PC-9 (cell line): Measurements from ENCODE around the gene BRSK2. TPM values are rescaled to one million over a fixed set of nuclear protein-coding genes. Genes with fewer than 3 reads are reported as not detected.

ENCODE experiments used
- BruUV-seq: library from RNA; stranded (reverse); fragments of 400-500 nt; replicated peaks from 2 replicates; lab custom pipeline; 2021; lab: Mats Ljungman, UMichigan
- CTCF ChIA-PET: fragments of 300-600 bp; sonication (Branson Sonifier 250); formaldehyde crosslinking; loops from one replicate; lab custom pipeline; 2022; ENCODE audit warnings: antibody characterized with exemption; lab: Charles Lee
- POLR2A ChIA-PET: fragments of 300-600 bp; sonication (Branson Sonifier 250); formaldehyde crosslinking; loops from one replicate; lab custom pipeline; 2022; ENCODE audit warnings: antibody characterized with exemption; ENCODE audit not compliant: unreplicated experiment; lab: Charles Lee
- DNase-seq, 2 experiments: peaks; one replicate each; pipeline versions ENCODE4 v3.0.0 to v3.0.0-alpha.2; 2015 to 2022; ENCODE audit warnings: mixed read lengths in 1 of 2
- H2AFZ ChIP-seq: fragments of 200-600 bp; sonication (generic); 2 replicates; pipeline ENCODE4 v1.8.1; 2017; ENCODE audit warnings: antibody characterized with exemption
- H3F3A ChIP-seq: fragments of 200-600 bp; sonication (generic); 2 replicates; pipeline ENCODE4 v1.8.1; 2017; ENCODE audit warnings: antibody characterized with exemption, mild to moderate bottlenecking, low read depth; ENCODE audit not compliant: insufficient read depth
- H3K27ac ChIP-seq: fragments of 200-600 bp; sonication (generic); 2 replicates; pipeline ENCODE4 v1.6.1; 2016; ENCODE audit warnings: mixed run types
- H3K27me3 ChIP-seq: fragments of 200-600 bp; sonication (generic); 2 replicates; pipeline ENCODE4 v1.6.1; 2016; ENCODE audit warnings: low read depth, mixed run types; ENCODE audit not compliant: insufficient read depth
- H3K36me3 ChIP-seq: fragments of 200-600 bp; sonication (generic); 2 replicates; pipeline ENCODE4 v1.6.1; 2016; ENCODE audit warnings: low read depth, mixed run types
- H3K4me1 ChIP-seq: fragments of 200-600 bp; sonication (generic); replicated peaks from 2 replicates; pipeline ENCODE4 v1.6.1; 2016; ENCODE audit warnings: mixed run types; ENCODE audit not compliant: insufficient read depth
- H3K4me2 ChIP-seq: fragments of 200-600 bp; sonication (generic); 2 replicates; pipeline ENCODE4 v1.6.1; 2017; ENCODE audit warnings: mixed run types
- H3K4me3 ChIP-seq: fragments of 200-600 bp; sonication (generic); 2 replicates; pipeline ENCODE4 v1.6.1; 2016; ENCODE audit warnings: mixed run types
- H3K79me2 ChIP-seq: fragments of 200-600 bp; sonication (generic); 2 replicates; pipeline ENCODE4 v1.6.1; 2017; ENCODE audit warnings: low read depth, mixed run types
- H3K9me2 ChIP-seq: fragments of 200-600 bp; sonication (generic); 2 replicates; pipeline ENCODE4 v1.8.1; 2017; ENCODE audit warnings: mild to moderate bottlenecking; ENCODE audit not compliant: insufficient read depth
- H3K9me3 ChIP-seq: fragments of 200-600 bp; sonication (generic); 2 replicates; pipeline ENCODE4 v1.8.1; 2016; ENCODE audit warnings: low read depth; ENCODE audit not compliant: insufficient read depth
- H4K20me1 ChIP-seq: fragments of 200-600 bp; sonication (generic); 2 replicates; pipeline ENCODE4 v1.8.1; 2017; ENCODE audit not compliant: insufficient read depth
- EZH2 ChIP-seq: fragments of 200-600 bp; sonication (generic); IDR thresholded peaks from 2 replicates; pipeline ENCODE4 v1.8.0; 2017; ENCODE audit warnings: antibody characterized with exemption, low read depth
- intact Hi-C: fragments of 100-400 bp; cut with micrococcal nuclease; formaldehyde crosslinking; loops from one replicate; pipeline ENCODE4 v1.10.0; 2022; ENCODE audit not compliant: unreplicated experiment
- total RNA-seq: library from RNA; stranded (reverse); gene quantifications from 2 replicates; pipeline ENCODE4 v1.2.3, GENCODE V29; 2021
- TF ChIP-seq, protein P1 (sequence below): fragments of 200-600 bp; sonication (generic); conservative IDR thresholded peaks from 2 replicates; pipeline ENCODE4 v1.6.1; 2017; ENCODE audit warnings: mixed run types, antibody characterized with exemption, mild to moderate bottlenecking, moderate library complexity

Gene BRSK2
- total RNA-seq, 1 experiment from 2014 or later, result 2.9 TPM

DNA sequence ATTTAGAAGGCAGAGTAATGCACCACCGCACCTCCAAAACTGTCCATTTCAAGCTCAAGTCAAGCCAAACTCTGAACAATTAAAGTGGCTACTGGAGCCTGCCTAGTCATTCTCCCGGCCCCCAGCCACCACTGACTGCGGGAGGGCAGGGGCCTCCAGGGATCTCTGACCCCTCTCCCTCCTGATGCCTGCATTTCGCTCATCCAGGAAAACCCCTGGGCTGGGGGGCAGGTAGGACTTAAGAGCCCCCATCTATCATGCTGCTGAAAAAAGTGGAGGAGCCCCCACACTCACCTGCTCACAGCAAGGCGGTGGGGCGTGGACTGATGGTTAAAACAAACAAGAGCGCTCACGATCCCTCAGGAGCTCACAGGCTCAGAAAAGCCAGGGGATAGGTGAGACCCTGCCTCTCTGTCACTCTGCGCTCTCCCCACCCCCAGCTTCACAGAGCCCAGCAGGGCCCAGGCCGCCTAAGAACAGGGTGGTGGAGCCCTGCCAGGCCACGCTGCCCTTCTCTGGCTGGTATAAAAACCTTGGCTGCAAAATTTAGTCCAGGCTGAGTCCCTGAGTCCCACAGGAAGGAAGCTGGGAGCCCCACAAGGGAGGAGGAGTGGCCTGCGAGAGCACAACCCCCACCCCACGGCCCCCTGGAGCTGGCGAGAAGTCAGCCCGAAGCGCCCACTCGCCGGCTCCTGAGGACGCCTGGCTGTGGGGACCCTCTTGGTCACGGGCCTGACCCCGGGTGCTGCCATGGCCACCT lies 117.8 kb downstream of the BRSK2 start:
- no peak for DNase-seq
- Histone ChIP-seq H3K9me2 (no peaks in the 10 kb centered on the region), H3K4me3 (no peak overlapping the region), H3K79me2 (no peaks in the 10 kb centered on the region), H3K4me1 (no peaks in the 10 kb centered on the region), H4K20me1 (peaks cover 28% of the 10 kb centered on the region), H3K27ac (no peak overlapping the region), H3K4me2 (no peak overlapping the region), H3F3A (peaks cover 3% of the 10 kb centered on the region; the same call in 1 of the 2 replicates), H3K9me3 (no peaks in the 10 kb centered on the region), H3K27me3 (no peaks in the 10 kb centered on the region), H2AFZ (no peak overlapping the region), H3K36me3 (no peaks in the 10 kb centered on the region)
- POLR2A ChIA-PET, result no interaction called here
- intact Hi-C loops, result no loop called here
- no TSS peak for BruUV-seq
- CTCF ChIA-PET, result interaction anchor here (0.6 kb wide), 1 partner anchor 367 kb away, joined by 4 read pairs; no protein-coding TSS in a partner anchor
- TF ChIP-seq EZH2, result no peak
- TF ChIP-seq, protein P1, sequence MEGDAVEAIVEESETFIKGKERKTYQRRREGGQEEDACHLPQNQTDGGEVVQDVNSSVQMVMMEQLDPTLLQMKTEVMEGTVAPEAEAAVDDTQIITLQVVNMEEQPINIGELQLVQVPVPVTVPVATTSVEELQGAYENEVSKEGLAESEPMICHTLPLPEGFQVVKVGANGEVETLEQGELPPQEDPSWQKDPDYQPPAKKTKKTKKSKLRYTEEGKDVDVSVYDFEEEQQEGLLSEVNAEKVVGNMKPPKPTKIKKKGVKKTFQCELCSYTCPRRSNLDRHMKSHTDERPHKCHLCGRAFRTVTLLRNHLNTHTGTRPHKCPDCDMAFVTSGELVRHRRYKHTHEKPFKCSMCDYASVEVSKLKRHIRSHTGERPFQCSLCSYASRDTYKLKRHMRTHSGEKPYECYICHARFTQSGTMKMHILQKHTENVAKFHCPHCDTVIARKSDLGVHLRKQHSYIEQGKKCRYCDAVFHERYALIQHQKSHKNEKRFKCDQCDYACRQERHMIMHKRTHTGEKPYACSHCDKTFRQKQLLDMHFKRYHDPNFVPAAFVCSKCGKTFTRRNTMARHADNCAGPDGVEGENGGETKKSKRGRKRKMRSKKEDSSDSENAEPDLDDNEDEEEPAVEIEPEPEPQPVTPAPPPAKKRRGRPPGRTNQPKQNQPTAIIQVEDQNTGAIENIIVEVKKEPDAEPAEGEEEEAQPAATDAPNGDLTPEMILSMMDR, result no peak

DNA sequence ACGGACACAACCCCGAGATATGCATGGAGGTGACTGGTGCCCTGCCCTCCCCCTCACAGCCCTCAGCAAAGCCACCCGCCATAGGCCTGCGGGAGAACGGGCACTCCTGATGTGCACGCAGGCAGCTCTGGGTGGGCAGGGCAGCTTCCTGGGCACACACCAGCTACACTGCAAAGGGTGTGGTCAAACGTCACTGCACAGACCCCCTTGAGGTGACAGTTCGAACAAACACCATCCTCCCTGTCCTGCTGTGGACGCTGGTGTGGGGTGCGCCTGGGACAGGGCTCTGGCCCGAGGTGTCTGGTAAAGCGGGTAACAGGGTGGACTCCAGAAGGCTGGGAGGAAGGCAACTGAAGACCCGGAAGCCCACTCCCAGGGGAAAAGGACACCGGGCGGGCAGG lies 118.8 kb downstream of the BRSK2 start:
- Histone ChIP-seq H3K4me3 (no peak overlapping the region), H4K20me1 (peaks cover 34% of the 10 kb centered on the region), H3K9me3 (no peaks in the 10 kb centered on the region), H3K4me2 (no peak overlapping the region), H3K27me3 (no peaks in the 10 kb centered on the region), H3K36me3 (no peaks in the 10 kb centered on the region), H3K9me2 (no peaks in the 10 kb centered on the region), H2AFZ (no peak overlapping the region), H3K79me2 (no peaks in the 10 kb centered on the region), H3F3A (peaks cover 10% of the 10 kb centered on the region; the same call in 1 of the 2 replicates), H3K27ac (no peak overlapping the region), H3K4me1 (no peaks in the 10 kb centered on the region)
- intact Hi-C loops, result no loop called here
- TF ChIP-seq, protein P1, result no peak
- no peak for TF ChIP-seq EZH2
- no TSS peak for BruUV-seq
- ChIA-PET CTCF (no interaction called here), POLR2A (no interaction called here)
- DNase-seq, result no peak

GRCh38 chr11:1508986-1509385 lies 119.3 kb downstream of the BRSK2 start:
- no peak for TF ChIP-seq EZH2
- TF ChIP-seq, protein P1, result no peak
- intact Hi-C loops, result no loop called here
- Histone ChIP-seq H3K27ac (no peak overlapping the region), H2AFZ (no peak overlapping the region), H3F3A (peaks cover 10% of the 10 kb centered on the region; the same call in 1 of the 2 replicates), H4K20me1 (peaks cover 39% of the 10 kb centered on the region), H3K4me3 (no peak overlapping the region), H3K27me3 (no peaks in the 10 kb centered on the region), H3K9me2 (no peaks in the 10 kb centered on the region), H3K4me1 (no peaks in the 10 kb centered on the region), H3K79me2 (no peaks in the 10 kb centered on the region), H3K9me3 (no peaks in the 10 kb centered on the region), H3K36me3 (no peaks in the 10 kb centered on the region), H3K4me2 (no peak overlapping the region)
- POLR2A ChIA-PET, result no interaction called here
- CTCF ChIA-PET, result no interaction called here
- no peak for DNase-seq
- no TSS peak for BruUV-seq
